ENCODE measurements around the gene TADA2B. TPM values are rescaled to one million over a fixed set of nuclear protein-coding genes. Genes with fewer than 3 reads are reported as not detected.

TADA2B gene
- total RNA-seq, 2 experiments from 2014 or later, result 7.7 to 10.0 TPM

DNA sequence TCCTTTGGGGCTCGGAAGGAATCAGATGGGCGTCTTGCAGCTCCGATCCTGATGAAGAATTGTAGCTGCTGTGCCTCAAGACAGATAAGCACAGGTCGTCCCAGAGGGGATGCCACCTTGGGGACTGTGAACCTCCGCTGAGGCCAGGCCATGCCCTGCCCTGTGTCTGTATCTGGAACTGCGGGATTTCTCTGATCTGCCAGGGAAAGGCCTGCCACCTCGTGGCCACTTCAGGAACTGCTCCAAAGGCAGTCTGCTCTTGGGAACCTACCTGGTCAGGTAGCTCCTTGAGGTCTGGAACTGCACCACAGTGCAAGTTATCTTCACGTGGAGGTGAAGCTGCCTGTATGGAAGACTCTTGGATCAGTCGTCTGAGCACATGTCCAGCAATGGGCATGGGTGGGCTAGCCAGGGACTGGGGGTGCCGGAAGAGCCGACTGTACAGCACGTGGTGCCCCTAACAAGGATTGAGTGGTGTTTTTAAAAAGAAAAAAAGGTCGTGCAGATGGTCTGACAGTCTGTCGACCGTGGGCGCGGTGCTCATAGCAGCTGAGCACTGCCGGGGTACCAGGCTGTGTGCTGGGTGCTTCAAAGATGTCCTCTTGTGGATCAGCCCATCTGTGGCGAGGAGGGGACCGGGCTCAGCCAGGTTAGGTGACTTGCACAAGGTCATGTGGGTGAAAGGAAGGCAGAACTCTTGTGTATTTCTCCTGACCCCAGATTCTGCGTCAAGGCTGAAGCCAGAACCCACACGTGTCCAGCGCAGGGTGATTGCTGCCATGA, 27.7 kb downstream of the TADA2B start:
- Mint-ChIP-seq H3K27me3 (peaks cover 1% of the 10 kb centered on the region), H3K36me3 (ENCODE audit: low read depth) (peaks cover 17% of the 10 kb centered on the region), H3K27ac (no peak overlapping the region), H3K4me3 (peak overlapping the region; percentile 11), H3K9me3 (no peaks in the 10 kb centered on the region), H3K4me1 (ENCODE audit: low read depth) (peaks cover 21% of the 10 kb centered on the region)
- POLR2A ChIA-PET, result interaction anchor here (1.3 to 7.3 kb wide), 2 partner anchors 25 to 398 kb away, joined by 3 to 123 read pairs; partner anchors contain the start of gene TADA2B
- intact Hi-C loops (cut with micrococcal nuclease), result loop anchor here (5.0 kb wide), 1 partner anchor 349 kb away; no protein-coding TSS in a partner anchor
- DNase-seq (peak; percentile 91), ATAC-seq (peak; percentile 41)
- CTCF ChIA-PET, result interaction anchor here (0.6 to 5.1 kb wide), 43 partner anchors 9 to 407 kb away, joined by 3 to 62 read pairs (median 4); partner anchors contain the start of genes TADA2B and TBC1D14
- TF ChIP-seq, protein P1, sequence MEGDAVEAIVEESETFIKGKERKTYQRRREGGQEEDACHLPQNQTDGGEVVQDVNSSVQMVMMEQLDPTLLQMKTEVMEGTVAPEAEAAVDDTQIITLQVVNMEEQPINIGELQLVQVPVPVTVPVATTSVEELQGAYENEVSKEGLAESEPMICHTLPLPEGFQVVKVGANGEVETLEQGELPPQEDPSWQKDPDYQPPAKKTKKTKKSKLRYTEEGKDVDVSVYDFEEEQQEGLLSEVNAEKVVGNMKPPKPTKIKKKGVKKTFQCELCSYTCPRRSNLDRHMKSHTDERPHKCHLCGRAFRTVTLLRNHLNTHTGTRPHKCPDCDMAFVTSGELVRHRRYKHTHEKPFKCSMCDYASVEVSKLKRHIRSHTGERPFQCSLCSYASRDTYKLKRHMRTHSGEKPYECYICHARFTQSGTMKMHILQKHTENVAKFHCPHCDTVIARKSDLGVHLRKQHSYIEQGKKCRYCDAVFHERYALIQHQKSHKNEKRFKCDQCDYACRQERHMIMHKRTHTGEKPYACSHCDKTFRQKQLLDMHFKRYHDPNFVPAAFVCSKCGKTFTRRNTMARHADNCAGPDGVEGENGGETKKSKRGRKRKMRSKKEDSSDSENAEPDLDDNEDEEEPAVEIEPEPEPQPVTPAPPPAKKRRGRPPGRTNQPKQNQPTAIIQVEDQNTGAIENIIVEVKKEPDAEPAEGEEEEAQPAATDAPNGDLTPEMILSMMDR (IDR thresholded peaks at IDR 0.05), result peak; percentile 99

- TF ChIP-seq, protein P1 (IDR thresholded peaks at IDR 0.05), result no peak
- Mint-ChIP-seq H3K36me3 (ENCODE audit: low read depth) (no peaks in the 10 kb centered on the region), H3K9me3 (no peaks in the 10 kb centered on the region), H3K27ac (no peak overlapping the region), H3K4me3 (no peak overlapping the region), H3K4me1 (ENCODE audit: low read depth) (peaks cover 9% of the 10 kb centered on the region), H3K27me3 (peaks cover 1% of the 10 kb centered on the region)
- ATAC-seq, result no peak
- ChIA-PET CTCF (interaction anchor here (1.4 to 4.1 kb wide), 3 partner anchors 9 to 30 kb away, joined by 3 to 62 read pairs (median 7); partner anchors contain the start of gene TADA2B), POLR2A (no interaction called here)
- DNase-seq, result no peak
- intact Hi-C loops (cut with micrococcal nuclease), result loop anchor here (5.0 kb wide), 1 partner anchor 351 kb away; no protein-coding TSS in a partner anchor
Measured at GRCh38 chr4:7073059-7073458, 29.9 kb downstream of the TADA2B start.

DNA sequence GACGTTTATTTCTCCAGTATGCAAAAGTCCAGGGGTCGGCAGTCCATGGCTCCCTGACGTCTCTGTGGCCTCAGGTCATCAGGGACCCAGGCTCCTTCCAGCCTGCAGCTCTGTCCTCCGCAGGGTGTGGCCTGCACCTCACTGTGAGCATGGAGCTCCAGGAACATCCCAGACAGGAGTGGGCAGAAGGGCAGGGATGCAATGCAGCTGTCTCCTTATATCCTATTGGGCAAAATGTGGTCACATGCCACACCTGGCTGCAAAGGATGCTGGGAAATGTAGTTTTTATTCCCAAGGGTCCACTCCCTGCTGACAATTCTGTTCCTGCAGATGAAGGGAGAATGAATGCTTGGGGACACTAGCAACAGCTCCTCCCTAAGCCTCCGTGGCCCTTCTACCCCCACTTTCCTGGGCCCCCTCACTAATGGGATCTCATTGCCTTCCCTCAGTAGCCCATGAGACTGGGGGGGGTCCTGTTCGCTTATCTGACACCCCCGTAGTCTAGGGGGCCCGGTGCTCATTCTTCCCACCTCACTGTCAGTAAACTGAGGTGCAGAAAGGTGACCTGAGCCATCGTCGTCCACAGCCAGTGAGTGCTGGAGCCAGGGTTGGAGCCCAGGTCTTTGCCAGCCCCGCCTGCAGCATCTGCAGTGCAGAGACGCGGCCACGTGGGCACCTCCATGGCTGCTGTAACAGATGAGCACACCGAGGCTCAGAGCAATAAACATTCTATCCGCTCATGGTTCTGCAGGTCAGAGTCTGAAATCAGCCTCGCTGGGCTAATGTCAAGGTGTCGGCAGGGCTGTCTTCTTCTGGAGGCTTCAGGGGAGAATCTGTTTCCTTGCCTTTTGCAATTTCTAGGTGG, 30.6 kb downstream of the TADA2B start:
- H3K27me3 Mint-ChIP-seq, result peaks cover 1% of the 10 kb centered on the region
- TF ChIP-seq, protein P1 (IDR thresholded peaks at IDR 0.05), result no peak
- ChIA-PET CTCF (interaction anchor here (1.4 to 4.1 kb wide), 3 partner anchors 8 to 31 kb away, joined by 3 to 62 read pairs (median 7); partner anchors contain the start of gene TADA2B), POLR2A (no interaction called here)
- H3K27ac Mint-ChIP-seq, result no peak overlapping the region
- H3K9me3 Mint-ChIP-seq, result no peaks in the 10 kb centered on the region
- peak; percentile 31 for ATAC-seq
- H3K4me3 Mint-ChIP-seq, result no peak overlapping the region
- H3K4me1 Mint-ChIP-seq (ENCODE audit: low read depth), result peaks cover 8% of the 10 kb centered on the region
- H3K36me3 Mint-ChIP-seq (ENCODE audit: low read depth), result no peaks in the 10 kb centered on the region
- intact Hi-C loops (cut with micrococcal nuclease), result loop anchor here (5.0 kb wide), 1 partner anchor 351 kb away; no protein-coding TSS in a partner anchor
- peak; percentile 41 for DNase-seq

GRCh38 chr4:7074426-7074825, 31.3 kb downstream of the TADA2B start:
- ATAC-seq, result no peak
- POLR2A ChIA-PET, result no interaction called here

More at GRCh38 chr4:7074426-7074825, 31.3 kb downstream of the TADA2B start:
- Mint-ChIP-seq H3K27me3 (peaks cover 1% of the 10 kb centered on the region), H3K27ac (no peak overlapping the region), H3K4me3 (no peak overlapping the region), H3K36me3 (ENCODE audit: low read depth) (no peaks in the 10 kb centered on the region), H3K4me1 (ENCODE audit: low read depth) (peaks cover 6% of the 10 kb centered on the region), H3K9me3 (no peaks in the 10 kb centered on the region)
- TF ChIP-seq, protein P1 (IDR thresholded peaks at IDR 0.05), result no peak
- DNase-seq, result no peak
- CTCF ChIA-PET, result no interaction called here
- intact Hi-C loops (cut with micrococcal nuclease), result loop anchor here (5.0 kb wide), 1 partner anchor 352 kb away; no protein-coding TSS in a partner anchor

Data from activated CD8-positive, alpha-beta T cell treated with anti-CD3 and anti-CD28 coated beads for 36 hours (primary cell).